ENCODE data around the gene FBXO22. TPM values are rescaled to one million over a fixed set of nuclear protein-coding genes. Genes with fewer than 3 reads are reported as not detected.

The FBXO22 gene
- total RNA-seq, 1 donor from 2014 or later, result 43.6 TPM

- Mint-ChIP-seq H3K27me3 (no peaks in the 10 kb centered on the region), H3K9me3 (ENCODE audit: low read depth) (no peaks in the 10 kb centered on the region), H3K4me3 (ENCODE audit: low read depth) (no peak overlapping the region), H3K36me3 (ENCODE audit: insufficient read depth) (no peaks in the 10 kb centered on the region), H3K4me1 (ENCODE audit: low read depth) (no peaks in the 10 kb centered on the region), H3K27ac (no peak overlapping the region)
- DNase-seq (ENCODE audit: low spot score, unreplicated experiment), result no peak
- no peak for TF ChIP-seq CTCF (IDR thresholded peaks at IDR 0.05; ENCODE audit: unreplicated experiment)
Measured at GRCh38 chr15:75989875-75990274, 86.2 kb downstream of the FBXO22 start.

Other genes starting within 250 kb of the FBXO22 start
- 0.41 and 0.51 TPM in 2 replicates for gene CSPG4, start 191.0 kb upstream of the FBXO22 start, total RNA-seq
- gene UBE2Q2, start 60.4 kb upstream of the FBXO22 start, total RNA-seq, result 40.9 and 41.2 TPM in 2 replicates
- 1.0 and 3.0 TPM in 2 replicates for gene NRG4, start 108.5 kb downstream of the FBXO22 start, total RNA-seq
- gene TMEM266, start 156.1 kb downstream of the FBXO22 start, total RNA-seq, result 0.50 and 0.82 TPM in 2 replicates